Heart left ventricle (tissue), 13 donors: ENCODE measurements around the gene MYO10.

Source experiments
- POLR2A ChIP-seq, 2 donors: fragments of 450-650 bp; IDR thresholded peaks; one replicate each; pipeline ENCODE4 v1.6.1; 2017; ENCODE audit warnings: antibody characterized with exemption in 2 of 2, mild to moderate bottlenecking in 2 of 2, moderate library complexity in 2 of 2
- TF ChIP-seq, protein P1 (sequence below), 12 donors: fragments of 200-600 bp; sonication (generic) in 4 of 12; IDR thresholded peaks; one replicate each; pipeline versions ENCODE4 v1.5.0 to v1.8.0; 2018 to 2022; ENCODE audit warnings: antibody characterized with exemption in 12 of 12, mild to moderate bottlenecking in 5 of 12
- donor health status: ischemic (EF 13 %, LVEDD 7.1; RV severe dilation, severe dysfunction).
- donor health status: DM: no; HTN: yes; CAD: no.
- donor health status: DM: no; HTN: no; CAD: no.
- donor health status: ischemic (EF 25% LVEDD 6.9; RV normal size, moderate dysfunction).
- donor health status: ischemic (EF 25% LVEDD 5.7; RV mildly dilated, moderate dysfunction).
- donor health status: ischemic (EF 35%, LVEDD 5.7; RV mildly dilated, moderate dysfunction).
- donor health status: nonischemic (EF 11% LVEDD 7.7; RV severe dilation, severe dysfunction).
- donor health status: DM: yes; HTN: yes; CAD: no.
- donor health status: PGD.
- donor health status: ischemic (EF 29% LVEDD 5.4; RV normal size, mild dysfunction).
- donor health status: nonischemic (EF 23%, LVEDD 6.1; RV moderate dilation, normal function).

DNA sequence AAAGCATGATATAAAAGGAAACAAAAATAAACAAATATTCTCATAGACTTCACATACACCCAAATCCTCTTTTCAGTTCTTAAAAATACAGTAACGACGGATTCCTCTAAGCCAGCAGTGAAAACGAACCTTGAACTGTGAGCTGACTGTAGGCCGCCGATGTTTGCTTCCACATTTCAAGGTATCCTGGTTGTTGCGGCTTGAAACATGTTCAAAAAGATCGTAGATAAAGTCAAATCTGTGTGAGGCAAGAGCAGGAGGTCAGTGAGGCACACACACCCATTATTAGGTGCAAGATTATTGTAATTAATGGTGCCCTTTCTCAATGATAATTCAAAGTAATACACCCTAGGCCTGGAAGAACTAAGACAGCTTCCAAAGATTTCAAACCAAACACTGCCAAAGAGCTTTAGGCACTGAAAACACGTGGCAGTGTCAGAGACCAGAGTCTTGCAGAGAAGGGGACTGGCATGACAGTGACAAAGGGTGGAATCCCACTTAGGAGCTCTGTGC is 178.0 kb downstream of the MYO10 start:
- TF ChIP-seq, protein P1, sequence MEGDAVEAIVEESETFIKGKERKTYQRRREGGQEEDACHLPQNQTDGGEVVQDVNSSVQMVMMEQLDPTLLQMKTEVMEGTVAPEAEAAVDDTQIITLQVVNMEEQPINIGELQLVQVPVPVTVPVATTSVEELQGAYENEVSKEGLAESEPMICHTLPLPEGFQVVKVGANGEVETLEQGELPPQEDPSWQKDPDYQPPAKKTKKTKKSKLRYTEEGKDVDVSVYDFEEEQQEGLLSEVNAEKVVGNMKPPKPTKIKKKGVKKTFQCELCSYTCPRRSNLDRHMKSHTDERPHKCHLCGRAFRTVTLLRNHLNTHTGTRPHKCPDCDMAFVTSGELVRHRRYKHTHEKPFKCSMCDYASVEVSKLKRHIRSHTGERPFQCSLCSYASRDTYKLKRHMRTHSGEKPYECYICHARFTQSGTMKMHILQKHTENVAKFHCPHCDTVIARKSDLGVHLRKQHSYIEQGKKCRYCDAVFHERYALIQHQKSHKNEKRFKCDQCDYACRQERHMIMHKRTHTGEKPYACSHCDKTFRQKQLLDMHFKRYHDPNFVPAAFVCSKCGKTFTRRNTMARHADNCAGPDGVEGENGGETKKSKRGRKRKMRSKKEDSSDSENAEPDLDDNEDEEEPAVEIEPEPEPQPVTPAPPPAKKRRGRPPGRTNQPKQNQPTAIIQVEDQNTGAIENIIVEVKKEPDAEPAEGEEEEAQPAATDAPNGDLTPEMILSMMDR (IDR thresholded peaks at IDR 0.05): no peak
- no peak for TF ChIP-seq POLR2A (IDR thresholded peaks at IDR 0.05)
